HepG2 (cell line): Measurements from ENCODE around the gene DDTL. TPM values are rescaled to one million over a fixed set of nuclear protein-coding genes. Genes with fewer than 3 reads are reported as not detected.
"Not testable (repeated sequence)": the region's sequence is repeated elsewhere in the genome, so short reads cannot be mapped to it uniquely, and the experiment has no call there.

Experiments
- ATAC-seq: fragments of 200-7000 bp; cut with Tn5 transposase; 3 replicates; pipeline ENCODE4 v1.9.1; 2020; ENCODE audit warnings: mild to moderate bottlenecking, moderate library complexity
- BruUV-seq: library from RNA; stranded (reverse); fragments of 400-500 nt; replicated peaks from 2 replicates; lab custom pipeline; 2021; lab: Mats Ljungman, UMichigan
- CTCF ChIA-PET: fragments of 300-600 bp; formaldehyde crosslinking; extraction: SDS; loops from one replicate; lab custom pipeline; 2021; ENCODE audit warnings: low total read pairs, inconsistent platforms, low intra/inter-chr PET ratio; lab: Yijun Ruan, JAX
- POLR2A ChIA-PET: fragments of 350-600 bp; sonication (Branson Sonifier 250); formaldehyde crosslinking; loops from one replicate; lab custom pipeline; 2020; ENCODE audit warnings: antibody characterized with exemption, inconsistent platforms; lab: Yijun Ruan, JAX
- DNase-seq: peaks from one replicate; pipeline ENCODE4 v3.0.0-alpha.2; 2015; ENCODE audit warnings: low spot score
- FAIRE-seq: peaks from 3 replicates; lab custom pipeline; 2011; peaks lifted over from hg19 to GRCh38; lab: Jason Lieb, UNC
- H2AFZ ChIP-seq: one replicate; pipeline ENCODE4 v1.6.1; 2011; ENCODE audit warnings: low read length, inconsistent platforms
- H3K27ac ChIP-seq: fragments of 300-600 bp; 3 replicates; pipeline ENCODE4 v1.8.0; 2011; ENCODE audit warnings: mixed run types, mild to moderate bottlenecking, mixed read lengths, low read length, inconsistent platforms; ENCODE audit not compliant: insufficient read depth; ENCODE audit errors: extremely low read length
- H3K27me3 ChIP-seq, 2 experiments: fragments of 200-600 bp in 1 of 2; 2 replicates in 1 of 2; 3 replicates in 1 of 2; pipeline versions ENCODE4 v1.6.0 to v1.8.0; 2011; ENCODE audit warnings: low read length in 2 of 2, mild to moderate bottlenecking in 2 of 2, moderate library complexity in 2 of 2, inconsistent platforms in 1 of 2; ENCODE audit not compliant: insufficient read depth in 2 of 2, control insufficient read depth in 1 of 2
- H3K36me3 ChIP-seq, 2 experiments: fragments of 200-600 bp in 1 of 2; replicated peaks in 1 of 2; 2 replicates in 1 of 2; 3 replicates in 1 of 2; pipeline versions ENCODE4 v1.5.1 to v1.8.0; 2011; ENCODE audit warnings: low read length in 2 of 2, inconsistent platforms in 1 of 2; ENCODE audit not compliant: insufficient read depth in 2 of 2, control insufficient read depth in 1 of 2
- H3K4me1 ChIP-seq: 2 replicates; pipeline ENCODE4 v1.5.1; 2012; ENCODE audit warnings: low read length, inconsistent platforms; ENCODE audit not compliant: insufficient read depth
- H3K4me2 ChIP-seq: 2 replicates; pipeline ENCODE4 v1.6.0; 2011; ENCODE audit warnings: low read depth, low read length, inconsistent platforms
- H3K4me3 ChIP-seq, 3 experiments: fragments of 200-600 bp in 1 of 3; sonication (generic), shearing (Covaris generic) in 1 of 3; replicated peaks in 1 of 3; 2 replicates each; pipeline ENCODE4 v1.5.1; 2011 to 2016; ENCODE audit warnings: low read length in 3 of 3, inconsistent platforms in 2 of 3, low read depth in 2 of 3, mild to moderate bottlenecking in 2 of 3, control low read depth in 1 of 3, mixed read lengths in 1 of 3; ENCODE audit not compliant: insufficient read depth in 1 of 3
- H3K79me2 ChIP-seq: one replicate; pipeline ENCODE4 v1.6.1; 2011; ENCODE audit warnings: low read length, inconsistent platforms; ENCODE audit not compliant: insufficient read depth
- H3K9ac ChIP-seq: 2 replicates; pipeline ENCODE4 v1.6.0; 2011; ENCODE audit warnings: mild to moderate bottlenecking, low read depth, low read length, inconsistent platforms; ENCODE audit not compliant: insufficient read depth
- H3K9me3 ChIP-seq: 2 replicates; pipeline ENCODE4 v1.5.1; 2012; ENCODE audit warnings: mild to moderate bottlenecking, low read length
- H4K20me1 ChIP-seq: 2 replicates; pipeline ENCODE4 v1.6.0; 2011; ENCODE audit warnings: inconsistent platforms, mild to moderate bottlenecking, low read length, moderate library complexity; ENCODE audit not compliant: insufficient read depth
- NR2F6 ChIP-seq, 2 experiments: IDR thresholded peaks; 2 replicates each; pipeline ENCODE4 v1.6.1; 2016; ENCODE audit warnings: antibody characterized with exemption in 1 of 2, mild to moderate bottlenecking in 1 of 2
- REPIN1 ChIP-seq: sonication (generic); formaldehyde crosslinking; IDR thresholded peaks from 2 replicates; pipeline ENCODE4 v1.8.0; 2022; ENCODE audit warnings: missing genetic modification reagents, low read depth, mild to moderate bottlenecking, borderline replicate concordance
- WGBS: methylation state at CpG from one replicate; pipeline ENCODE4 v1.1.6; 2017; ENCODE audit warnings: low lambda C conversion rate; 5-methylcytosine and 5-hydroxymethylcytosine counted together
- in situ Hi-C: cut with HindIII; loops from 2 replicates; pipeline ENCODE4 v1.10.0; 2017; ENCODE audit warnings: low pct_unique_long_range_greater_than_20kb; ENCODE audit not compliant: extremely low pct_ligation_motif_present
- intact Hi-C: fragments of 100-400 bp; cut with micrococcal nuclease; formaldehyde crosslinking; loops from one replicate; pipeline ENCODE4 v1.10.0; 2022; ENCODE audit not compliant: unreplicated experiment
- polyA plus RNA-seq, 8 experiments: library from polyadenylated mRNA; depleted of rRNA in 3 of 8; stranded (reverse) in 7 of 8; unstranded in 1 of 8; fragments of >200 nt; fragmentation: Illumina TruSeq in 4 of 8; extraction: Trizol in 4 of 8; gene quantifications; 2 replicates each; pipeline versions ENCODE4 v1.2.1 to v1.2.3, GENCODE V29; 2011 to 2016; ENCODE audit warnings: low read depth in 4 of 8, missing spikeins in 1 of 8, mixed read lengths in 1 of 8; ENCODE audit not compliant: insufficient read depth in 1 of 8
- total RNA-seq, 5 experiments: library from RNA; depleted of rRNA; stranded (reverse); fragments of >200 nt; fragmentation: Illumina TruSeq; extraction: Trizol; gene quantifications; 2 replicates each; pipeline ENCODE4 v1.2.3, GENCODE V29; 2016; ENCODE audit warnings: low read depth in 1 of 5

DDTL gene
- total and polyA plus RNA-seq, 2 of the 13 experiments (the other 11 are each of a cell fraction or from before 2014, with no cell fraction given): 0.31 TPM; not detected in 1

DNA sequence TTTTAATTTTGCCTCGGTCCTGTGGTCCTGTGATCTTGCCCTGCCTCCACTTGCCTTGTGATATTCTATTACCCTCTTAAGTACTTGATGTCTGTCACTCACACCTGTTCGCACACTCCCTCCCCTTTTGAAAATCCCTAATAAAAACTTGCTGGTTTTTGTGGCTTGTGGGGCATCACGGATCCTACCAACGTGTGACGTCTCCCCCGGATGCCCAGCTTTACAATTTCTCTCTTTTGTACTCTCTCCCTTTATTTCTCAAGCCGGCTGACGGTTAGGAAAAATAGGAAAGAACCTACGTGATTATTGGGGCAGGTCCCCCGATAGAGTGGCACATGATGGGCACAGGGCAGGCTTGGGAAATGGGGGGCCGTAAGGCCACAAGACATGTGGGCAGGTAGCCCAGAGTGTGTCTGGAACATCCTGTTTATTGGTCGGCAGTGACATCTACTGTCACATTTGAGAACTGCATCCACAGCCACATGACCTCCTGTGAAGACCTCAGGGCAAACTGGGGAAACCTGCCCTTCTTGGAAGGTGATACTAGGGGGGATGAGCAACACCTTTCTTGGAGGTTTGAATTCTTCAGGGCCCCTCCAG lies 10.3 kb upstream of the DDTL start (continued):
- TF ChIP-seq REPIN1 (CRISPR knock-in tag) (peak; percentile 21; the same call in 1 of the 2 replicates), NR2F6 (CRISPR knock-in tag; IDR thresholded peaks at IDR 0.05) (peak; percentile 52; the same call in 1 of the 2 replicates)
- TF ChIP-seq NR2F6 (IDR thresholded peaks at IDR 0.05): not testable (repeated sequence)

DNA sequence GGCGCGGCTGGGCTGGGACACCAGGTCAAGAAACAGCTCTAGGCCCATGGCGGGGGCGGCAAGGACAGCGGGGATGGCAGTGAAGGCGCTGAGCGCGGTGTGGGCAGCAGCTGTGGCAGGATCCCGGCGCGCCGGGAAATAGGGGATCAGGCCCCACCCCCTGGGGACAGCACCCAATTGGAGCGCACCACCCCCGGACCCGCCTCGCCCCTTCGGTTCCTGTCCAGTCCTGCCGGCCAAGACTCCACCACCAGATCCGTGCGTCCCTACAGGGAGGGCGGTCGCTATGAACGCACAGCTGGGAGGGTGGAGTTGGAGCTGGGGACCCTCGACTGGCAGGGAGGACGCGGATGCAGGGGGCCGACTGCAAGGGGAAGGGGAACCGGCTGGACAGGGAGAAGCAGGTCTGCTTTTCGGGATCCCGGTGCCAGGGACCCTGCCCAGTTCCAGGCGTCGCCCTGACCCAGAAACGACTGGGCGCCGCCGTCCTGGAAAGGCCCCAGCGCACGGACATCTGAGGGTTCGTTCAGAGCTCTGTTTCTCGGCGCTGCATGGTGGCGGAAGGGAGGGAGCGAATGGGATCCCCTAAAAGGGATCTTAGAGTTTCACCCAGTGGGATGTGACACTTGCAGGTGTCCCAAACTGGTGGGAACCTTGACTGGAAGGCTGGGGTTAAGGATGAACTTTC lies 5.5 kb upstream of the DDTL start, which contains the start of gene GSTT2B:
Gene GSTT2B, minus strand, starts transcription at position 112 of the 688 bp plus-strand sequence. Its CDS starts 64 bp downstream, at position 48.
- CTCF ChIA-PET, DNase-seq, BruUV-seq, H3K4me1 ChIP-seq, H3K27ac ChIP-seq, intact Hi-C loops, H3K4me3 ChIP-seq, POLR2A ChIA-PET, FAIRE-seq, H3K27me3 ChIP-seq, H4K20me1 ChIP-seq, H3K9me3 ChIP-seq, H3K36me3 ChIP-seq, H3K79me2 ChIP-seq, H2AFZ ChIP-seq, H3K9ac ChIP-seq, in situ Hi-C loops: not testable (repeated sequence)
- WGBS: no CpG with 5 or more reads among the region's 43 CpGs
- H3K4me2 ChIP-seq: 0 out of 2 replicates have a peak within 1 kb of the TSS, but pooled peaks have one; percentile 27
- peak; percentile 91 for ATAC-seq

DNA sequence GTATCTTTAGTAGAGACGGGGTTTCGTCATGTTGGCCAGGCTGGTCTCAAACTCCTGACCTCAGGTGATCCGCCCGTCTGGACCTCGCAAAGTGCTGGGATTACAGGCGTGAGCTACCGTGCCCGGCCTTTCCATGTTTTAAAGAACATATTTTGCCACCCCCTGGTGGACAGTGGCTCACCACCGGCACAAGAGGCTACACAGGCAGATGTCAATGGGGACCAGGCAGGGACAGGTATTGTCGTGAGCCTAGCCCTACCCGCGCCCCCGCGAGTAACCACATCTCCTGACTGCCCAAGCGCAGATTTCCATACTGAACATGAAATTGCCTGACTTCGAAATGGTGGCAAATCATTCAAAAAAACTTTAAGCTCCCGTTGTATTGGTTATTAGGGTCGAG lies 594 bp upstream of the DDTL start:
- H3K27me3 ChIP-seq, H3K79me2 ChIP-seq, H3K4me3 ChIP-seq, intact Hi-C loops, H4K20me1 ChIP-seq, H2AFZ ChIP-seq, FAIRE-seq, H3K9me3 ChIP-seq, H3K27ac ChIP-seq, CTCF ChIA-PET, BruUV-seq, H3K4me2 ChIP-seq, H3K9ac ChIP-seq, H3K4me1 ChIP-seq, POLR2A ChIA-PET, DNase-seq: not testable (repeated sequence)
- in situ Hi-C loops: loop anchor here (5.0 kb wide), 1 partner anchor 39 kb away; no protein-coding TSS in a partner anchor
- peaks cover 2 to 20% of the 10 kb centered on the region in 2 experiments for H3K36me3 ChIP-seq
- ATAC-seq: peak; percentile 69
- WGBS: no CpG with 5 or more reads among the region's 18 CpGs
